ENCODE data around the gene SLC27A1.

DNA sequence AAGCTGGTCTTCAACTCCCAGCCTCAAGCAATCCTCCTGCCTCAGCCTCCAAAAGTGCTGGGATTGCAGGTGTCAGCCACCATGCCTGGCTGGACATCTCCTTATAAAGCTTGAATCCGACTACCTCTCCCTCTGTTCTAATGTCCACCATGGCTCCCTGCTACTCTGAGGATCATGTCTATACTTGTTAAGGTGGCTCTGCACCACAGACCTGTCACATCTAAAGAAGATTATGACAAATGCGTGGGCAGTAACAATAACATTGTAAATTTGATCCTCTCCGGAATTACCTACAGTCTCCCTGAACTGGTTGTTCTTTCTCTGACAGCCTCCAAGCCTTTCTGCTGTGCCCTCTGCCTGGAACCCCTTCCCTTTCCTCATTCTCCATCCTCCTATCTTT is 11.4 kb upstream of the SLC27A1 start:
- TF ChIP-seq FOXK1 (CRISPR knock-in tag; IDR thresholded peaks at IDR 0.05) (no peak), NR1H2 (CRISPR knock-in tag; IDR thresholded peaks at IDR 0.05) (no peak), ZBTB43 (CRISPR knock-in tag; IDR thresholded peaks at IDR 0.05) (no peak), ETV6 (CRISPR knock-in tag; IDR thresholded peaks at IDR 0.05) (no peak)
- TF ChIP-seq, protein P1, sequence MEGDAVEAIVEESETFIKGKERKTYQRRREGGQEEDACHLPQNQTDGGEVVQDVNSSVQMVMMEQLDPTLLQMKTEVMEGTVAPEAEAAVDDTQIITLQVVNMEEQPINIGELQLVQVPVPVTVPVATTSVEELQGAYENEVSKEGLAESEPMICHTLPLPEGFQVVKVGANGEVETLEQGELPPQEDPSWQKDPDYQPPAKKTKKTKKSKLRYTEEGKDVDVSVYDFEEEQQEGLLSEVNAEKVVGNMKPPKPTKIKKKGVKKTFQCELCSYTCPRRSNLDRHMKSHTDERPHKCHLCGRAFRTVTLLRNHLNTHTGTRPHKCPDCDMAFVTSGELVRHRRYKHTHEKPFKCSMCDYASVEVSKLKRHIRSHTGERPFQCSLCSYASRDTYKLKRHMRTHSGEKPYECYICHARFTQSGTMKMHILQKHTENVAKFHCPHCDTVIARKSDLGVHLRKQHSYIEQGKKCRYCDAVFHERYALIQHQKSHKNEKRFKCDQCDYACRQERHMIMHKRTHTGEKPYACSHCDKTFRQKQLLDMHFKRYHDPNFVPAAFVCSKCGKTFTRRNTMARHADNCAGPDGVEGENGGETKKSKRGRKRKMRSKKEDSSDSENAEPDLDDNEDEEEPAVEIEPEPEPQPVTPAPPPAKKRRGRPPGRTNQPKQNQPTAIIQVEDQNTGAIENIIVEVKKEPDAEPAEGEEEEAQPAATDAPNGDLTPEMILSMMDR (IDR thresholded peaks at IDR 0.05), result no peak
- TF ChIP-seq, protein P2, sequence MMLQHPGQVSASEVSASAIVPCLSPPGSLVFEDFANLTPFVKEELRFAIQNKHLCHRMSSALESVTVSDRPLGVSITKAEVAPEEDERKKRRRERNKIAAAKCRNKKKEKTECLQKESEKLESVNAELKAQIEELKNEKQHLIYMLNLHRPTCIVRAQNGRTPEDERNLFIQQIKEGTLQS (CRISPR knock-in tag; conservative IDR thresholded peaks at IDR 0.05), result no peak
- TF ChIP-seq, protein P3, sequence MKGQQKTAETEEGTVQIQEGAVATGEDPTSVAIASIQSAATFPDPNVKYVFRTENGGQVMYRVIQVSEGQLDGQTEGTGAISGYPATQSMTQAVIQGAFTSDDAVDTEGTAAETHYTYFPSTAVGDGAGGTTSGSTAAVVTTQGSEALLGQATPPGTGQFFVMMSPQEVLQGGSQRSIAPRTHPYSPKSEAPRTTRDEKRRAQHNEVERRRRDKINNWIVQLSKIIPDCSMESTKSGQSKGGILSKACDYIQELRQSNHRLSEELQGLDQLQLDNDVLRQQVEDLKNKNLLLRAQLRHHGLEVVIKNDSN (CRISPR knock-in tag; IDR thresholded peaks at IDR 0.05), result no peak

Measured in WTC11 (cell line).